T-cell (primary cell): ENCODE measurements around the gene PLCG2. TPM values are rescaled to one million over a fixed set of nuclear protein-coding genes. Genes with fewer than 3 reads are reported as not detected.
"Not testable (repeated sequence)": the region's sequence is repeated elsewhere in the genome, so short reads cannot be mapped to it uniquely, and the experiment has no call there.

Source experiments
- ATAC-seq, 4 experiments: fragments of 200-7000 bp in 3 of 4; fragments of 150-1000 bp in 1 of 4; cut with Tn5 transposase; replicated peaks in 1 of 4; 1 replicate in 3 of 4; 2 replicates in 1 of 4; pipeline ENCODE4 v1.10.0; 2021; ENCODE audit warnings: moderate library complexity in 3 of 4, mild to moderate bottlenecking in 2 of 4, moderate number of reproducible peaks in 1 of 4
- CTCF ChIA-PET, 2 donors: fragments of 300-600 bp; sonication (Branson Sonifier 250); formaldehyde crosslinking; loops; one replicate each; lab custom pipeline; 2022; ENCODE audit warnings: antibody characterized with exemption in 2 of 2; lab: Charles Lee
- POLR2A ChIA-PET, 2 donors: fragments of 300-600 bp; sonication (Branson Sonifier 250); formaldehyde crosslinking; loops; one replicate each; lab custom pipeline; 2022; ENCODE audit warnings: antibody characterized with exemption in 2 of 2; lab: Charles Lee
- DNase-seq, 35 experiments: peaks; one replicate each; pipeline versions ENCODE4 v3.0.0 to v3.0.0-alpha.2; 2013 to 2023
- H3K27ac ChIP-seq: one replicate; pipeline ENCODE4 v1.5.1; 2013; ENCODE audit warnings: low read length
- H3K27me3 ChIP-seq, 2 experiments: replicated peaks in 1 of 2; 1 replicate in 1 of 2; 2 replicates in 1 of 2; pipeline versions ENCODE4 v1.6.1 to v1.7.0; 2013; ENCODE audit warnings: low read length in 1 of 2, mixed read lengths in 1 of 2; ENCODE audit not compliant: control insufficient read depth in 2 of 2, insufficient read depth in 2 of 2; ENCODE audit errors: extremely low read depth in 1 of 2
- H3K36me3 ChIP-seq, 2 donors: 1 replicate in 1 of 2; 2 replicates in 1 of 2; pipeline versions ENCODE4 v1.6.1 to v1.7.0; 2013; ENCODE audit warnings: low read length in 1 of 2; ENCODE audit not compliant: control insufficient read depth in 2 of 2, insufficient read depth in 1 of 2; ENCODE audit errors: extremely low read depth in 1 of 2
- H3K4me1 ChIP-seq, 2 experiments: 1 replicate in 1 of 2; 2 replicates in 1 of 2; pipeline versions ENCODE4 v1.6.1 to v1.7.0; 2013; ENCODE audit warnings: low read length in 2 of 2, mixed read lengths in 1 of 2; ENCODE audit not compliant: insufficient read depth in 2 of 2, control insufficient read depth in 1 of 2; ENCODE audit errors: extremely low read depth in 1 of 2
- H3K4me3 ChIP-seq, 2 donors: 1 replicate in 1 of 2; 2 replicates in 1 of 2; pipeline versions ENCODE4 v1.5.1 to v1.7.0; 2013; ENCODE audit warnings: mild to moderate bottlenecking in 2 of 2, low read length in 1 of 2, moderate library complexity in 1 of 2; ENCODE audit not compliant: control insufficient read depth in 1 of 2; ENCODE audit errors: extremely low read depth in 1 of 2
- H3K9me3 ChIP-seq: 2 replicates; pipeline ENCODE4 v1.7.0; 2013
- H3K27ac Mint-ChIP-seq, 2 donors: one replicate each; pipeline ENCODE4 v1.8.0; 2020 to 2021; ENCODE audit warnings: mild to moderate bottlenecking in 2 of 2, mixed read lengths in 2 of 2
- H3K27me3 Mint-ChIP-seq, 2 donors: one replicate each; pipeline ENCODE4 v1.8.0; 2021 to 2022; ENCODE audit warnings: mixed read lengths in 2 of 2
- H3K36me3 Mint-ChIP-seq: one replicate; pipeline ENCODE4 v1.8.0; 2021; ENCODE audit warnings: mixed read lengths
- H3K4me1 Mint-ChIP-seq, 3 donors: one replicate each; pipeline ENCODE4 v1.8.0; 2020 to 2022; ENCODE audit warnings: mixed read lengths in 3 of 3, mild to moderate bottlenecking in 1 of 3
- H3K4me3 Mint-ChIP-seq, 3 donors: one replicate each; pipeline ENCODE4 v1.8.0; 2020 to 2022; ENCODE audit warnings: mild to moderate bottlenecking in 3 of 3, mixed read lengths in 3 of 3, moderate library complexity in 3 of 3
- H3K9me3 Mint-ChIP-seq, 3 donors: one replicate each; pipeline ENCODE4 v1.8.0; 2020 to 2022; ENCODE audit warnings: mixed read lengths in 3 of 3
- WGBS: methylation state at CpG from one replicate; pipeline ENCODE4 v1.1.5; 2013; ENCODE audit warnings: missing lambda C conversion rate; ENCODE audit not compliant: insufficient coverage; 5-methylcytosine and 5-hydroxymethylcytosine counted together
- total RNA-seq, 35 experiments: library from RNA in 6 of 35; stranded (reverse) in 6 of 35; fragments of 120-200 nt in 1 of 35; gene quantifications; one replicate each; pipeline versions ENCODE4 v1.2.1 to v1.2.4 and lab custom pipeline; 2013 to 2026

The PLCG2 gene
- total RNA-seq, 5 donors from 2014 or later (not counting 1 experiment from before 2014, with no cell fraction given), result 7.5 to 27.1 (median 12.1) TPM

- WGBS, result no CpG with 5 or more reads among the region's 2 CpGs
- no peak overlapping the region for H3K4me3 Mint-ChIP-seq
- no peaks in the 10 kb centered on the region for H3K9me3 ChIP-seq
- ATAC-seq, result no peak
- H3K27ac Mint-ChIP-seq, result no peak overlapping the region
- H3K36me3 ChIP-seq, result no peaks in the 10 kb centered on the region
- DNase-seq, result no peak
- no peaks in the 10 kb centered on the region for H3K4me1 ChIP-seq
- no peak overlapping the region for H3K27ac ChIP-seq
- no peak overlapping the region for H3K4me3 ChIP-seq
- H3K27me3 ChIP-seq, result no peaks in the 10 kb centered on the region
- H3K36me3 Mint-ChIP-seq, result no peaks in the 10 kb centered on the region
- H3K9me3 Mint-ChIP-seq, result no peaks in the 10 kb centered on the region
- ChIA-PET POLR2A (no interaction called here), CTCF (no interaction called here)
- peaks cover 0 to 6% (median 2%) of the 10 kb centered on the region in 3 donors for H3K4me1 Mint-ChIP-seq
- H3K27me3 Mint-ChIP-seq, result peaks cover 5 to 12% of the 10 kb centered on the region in 2 donors
Observed at GRCh38 chr16:81758376-81758775, 20.7 kb upstream of the PLCG2 start.

DNA sequence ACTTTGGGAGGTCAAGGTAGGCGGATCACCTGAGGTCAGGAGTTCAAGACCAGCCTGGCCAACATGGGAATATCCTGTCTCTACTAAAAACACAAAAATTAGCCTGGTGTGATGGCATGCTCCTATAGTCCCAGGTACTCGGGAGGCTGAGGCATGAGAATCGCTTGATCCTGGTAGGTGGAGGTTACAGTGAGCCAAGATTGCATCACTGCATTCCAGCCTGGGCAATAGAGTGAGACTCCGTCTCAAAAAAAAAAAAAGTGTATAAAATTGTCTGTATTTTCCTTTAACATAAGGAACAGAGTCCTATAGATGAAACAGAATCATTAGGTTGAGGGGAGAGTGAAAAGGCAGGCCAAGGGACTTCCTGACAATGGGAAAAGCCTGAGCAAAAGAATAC is 16.8 kb upstream of the PLCG2 start:
- H3K36me3 Mint-ChIP-seq, POLR2A ChIA-PET, H3K9me3 ChIP-seq, H3K27me3 ChIP-seq, H3K36me3 ChIP-seq, H3K4me3 ChIP-seq, H3K4me3 Mint-ChIP-seq, DNase-seq, H3K9me3 Mint-ChIP-seq, CTCF ChIA-PET, H3K27ac Mint-ChIP-seq, H3K4me1 ChIP-seq, H3K27ac ChIP-seq, H3K4me1 Mint-ChIP-seq, ATAC-seq: not testable (repeated sequence)
- WGBS, result 92% methylated on average over 2 of the region's 4 CpGs
- H3K27me3 Mint-ChIP-seq, result peaks cover 6 to 13% of the 10 kb centered on the region in 2 donors

DNA sequence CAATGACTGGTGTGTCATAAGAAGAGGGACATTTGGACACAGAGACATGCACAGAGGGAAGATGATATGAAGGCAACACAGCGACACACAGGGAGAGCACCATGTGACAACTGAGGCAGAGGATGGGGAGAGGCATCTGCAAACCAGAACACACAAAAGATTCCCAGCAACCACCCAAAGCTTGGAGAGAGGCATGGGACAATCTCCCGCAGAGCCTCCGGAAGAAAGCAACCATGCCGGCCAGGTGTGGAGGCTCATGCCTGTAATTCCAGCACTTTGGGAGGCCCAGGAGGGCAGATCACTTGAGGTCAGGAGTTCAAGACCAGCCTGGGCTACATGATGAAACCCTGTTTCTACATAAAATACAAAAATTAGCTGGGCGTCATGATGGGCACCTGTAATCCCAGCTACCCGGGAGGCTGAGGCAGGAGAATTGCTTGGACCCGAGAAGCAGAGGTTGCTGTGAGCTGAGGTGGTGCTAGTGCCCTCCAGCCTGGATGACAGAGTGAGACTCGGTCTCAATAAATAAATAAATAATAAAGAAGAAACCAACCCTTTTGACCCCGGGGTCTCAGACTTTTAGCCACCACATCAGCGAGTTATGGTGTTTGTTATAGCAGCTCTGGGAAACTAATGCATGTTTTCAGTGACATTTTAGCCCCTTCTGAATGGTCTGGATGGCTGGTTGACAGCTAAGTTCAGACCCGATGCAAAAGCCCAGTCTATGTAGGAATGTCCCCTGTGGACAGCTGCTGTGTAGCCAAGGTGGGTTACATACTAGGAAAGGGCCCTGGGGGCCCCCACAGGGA is 13.8 kb upstream of the PLCG2 start:
- Mint-ChIP-seq H3K36me3 (no peaks in the 10 kb centered on the region), H3K27ac (no peak overlapping the region), H3K9me3 (no peaks in the 10 kb centered on the region), H3K4me3 (no peak overlapping the region), H3K4me1 (no peaks in the 10 kb centered on the region), H3K27me3 (peaks cover 5 to 9% of the 10 kb centered on the region in 2 donors)
- no peak overlapping the region for H3K27ac ChIP-seq
- H3K36me3 ChIP-seq, result no peaks in the 10 kb centered on the region
- no peak overlapping the region for H3K4me3 ChIP-seq
- H3K27me3 ChIP-seq, result no peaks in the 10 kb centered on the region
- ATAC-seq, result no peak
- H3K4me1 ChIP-seq, result peaks cover 0 to 7% of the 10 kb centered on the region in 2 experiments
- no peaks in the 10 kb centered on the region for H3K9me3 ChIP-seq
- no peak for DNase-seq
- ChIA-PET POLR2A (no interaction called here), CTCF (interaction anchor here in 1 of 2 donors (0.6 kb wide), 1 partner anchor 783 kb away, joined by 4 read pairs; no protein-coding TSS in a partner anchor)
- WGBS, result 93% methylated on average over 4 of the region's 11 CpGs

DNA sequence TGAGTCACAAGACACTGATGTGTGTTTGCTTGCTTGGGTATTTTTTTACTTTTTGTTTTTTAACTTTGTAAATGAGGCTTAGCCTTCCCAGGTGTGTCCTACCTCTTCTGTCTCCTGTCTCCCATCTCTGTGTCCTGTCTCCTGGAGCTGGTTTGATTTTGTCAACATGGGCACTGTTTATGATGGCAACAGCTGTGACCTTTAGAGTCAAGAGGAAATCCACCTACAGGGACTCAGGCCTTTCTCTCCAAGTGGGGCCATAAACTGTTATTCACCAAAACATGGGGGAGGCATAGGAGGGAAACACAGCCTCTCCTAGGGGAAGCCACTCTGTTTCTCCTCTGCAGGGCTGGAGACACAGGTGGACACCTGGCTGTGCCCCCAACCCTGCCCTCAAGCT is 13.1 kb upstream of the PLCG2 start:
- Histone ChIP-seq H3K27ac (no peak overlapping the region), H3K9me3 (no peaks in the 10 kb centered on the region), H3K27me3 (no peaks in the 10 kb centered on the region), H3K4me1 (peaks cover 0 to 12% of the 10 kb centered on the region in 2 experiments), H3K4me3 (no peak overlapping the region), H3K36me3 (no peaks in the 10 kb centered on the region)
- DNase-seq, result no peak
- POLR2A ChIA-PET, result no interaction called here
- peaks cover 5 to 9% of the 10 kb centered on the region in 2 donors for H3K27me3 Mint-ChIP-seq
- no peaks in the 10 kb centered on the region for H3K36me3 Mint-ChIP-seq
- no peak for ATAC-seq
- peaks cover 0 to under 1% (median 0%) of the 10 kb centered on the region in 3 donors for H3K4me1 Mint-ChIP-seq
- CTCF ChIA-PET, result no interaction called here
- no peaks in the 10 kb centered on the region for H3K9me3 Mint-ChIP-seq
- no peak overlapping the region for H3K27ac Mint-ChIP-seq
- no peak overlapping the region for H3K4me3 Mint-ChIP-seq

DNA sequence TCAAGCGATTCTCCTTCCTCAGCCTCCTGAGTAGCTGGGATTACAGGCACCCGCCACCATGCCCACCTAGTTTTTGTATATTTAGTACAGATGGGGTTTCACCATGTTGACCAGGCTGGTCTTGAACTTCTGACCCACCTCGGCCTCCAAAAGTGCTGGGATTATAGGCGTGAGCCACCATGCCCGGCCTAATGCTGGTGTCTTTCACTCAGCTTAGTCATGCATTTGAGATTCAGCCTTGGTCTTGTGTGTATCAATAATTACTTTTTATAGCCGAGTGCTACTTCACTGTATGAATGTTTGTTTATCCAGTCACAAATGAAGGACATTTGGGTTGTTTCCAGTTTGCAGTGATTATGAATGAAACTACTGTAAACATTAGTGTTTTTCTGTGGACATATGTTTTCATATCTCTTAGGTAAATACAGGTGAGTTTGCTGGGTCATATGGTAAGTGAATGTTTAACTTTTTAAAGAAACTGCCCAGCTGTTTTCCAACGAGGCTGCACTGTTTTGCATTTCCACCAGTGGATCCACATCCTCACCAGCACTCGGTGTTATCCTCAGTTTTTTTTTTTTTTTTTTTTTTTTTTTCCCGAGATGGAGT is 11.0 kb upstream of the PLCG2 start:
- Mint-ChIP-seq H3K36me3 (no peaks in the 10 kb centered on the region), H3K4me3 (no peak overlapping the region), H3K27me3 (peaks cover 5 to 7% of the 10 kb centered on the region in 2 donors), H3K27ac (no peak overlapping the region), H3K9me3 (no peaks in the 10 kb centered on the region), H3K4me1 (peaks cover 0 to 2% (median 0%) of the 10 kb centered on the region in 3 donors)
- H3K36me3 ChIP-seq, result no peaks in the 10 kb centered on the region
- no peaks in the 10 kb centered on the region for H3K9me3 ChIP-seq
- no peak overlapping the region for H3K4me3 ChIP-seq
- ATAC-seq (no peak), DNase-seq (no peak)
- H3K27ac ChIP-seq, result no peak overlapping the region
- ChIA-PET CTCF (no interaction called here), POLR2A (no interaction called here)
- H3K4me1 ChIP-seq, result peaks cover 0 to 19% of the 10 kb centered on the region in 2 experiments
- peaks cover 0 to 2% of the 10 kb centered on the region in 2 experiments for H3K27me3 ChIP-seq
- WGBS, result 92% methylated on average over 2 of the region's 9 CpGs

DNA sequence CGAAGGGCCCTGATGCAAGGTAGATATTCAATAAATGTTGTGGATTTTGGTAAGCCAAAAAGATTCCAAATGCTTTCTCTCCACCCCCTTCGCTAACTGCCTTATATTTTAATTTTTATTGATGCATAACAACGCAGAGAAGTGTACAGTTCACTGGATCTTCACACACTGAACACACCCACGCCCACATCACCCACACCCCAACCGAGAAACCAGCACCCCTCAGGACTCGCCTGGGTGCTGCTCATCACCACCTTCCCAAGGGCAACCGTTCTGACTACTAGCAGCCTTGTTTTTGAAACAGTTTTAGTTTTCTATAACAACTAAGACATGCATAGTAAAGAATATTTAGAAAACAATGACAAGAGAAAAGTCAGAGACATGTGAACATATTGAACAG is 9.1 kb upstream of the PLCG2 start:
- Histone ChIP-seq H3K36me3 (no peaks in the 10 kb centered on the region), H3K27me3 (peaks cover 0 to 2% of the 10 kb centered on the region in 2 experiments), H3K27ac (no peak overlapping the region), H3K9me3 (no peaks in the 10 kb centered on the region), H3K4me1 (peaks cover 0 to 19% of the 10 kb centered on the region in 2 experiments), H3K4me3 (no peak overlapping the region)
- Mint-ChIP-seq H3K36me3 (no peaks in the 10 kb centered on the region), H3K4me1 (peaks cover 0 to 2% (median 0%) of the 10 kb centered on the region in 3 donors), H3K4me3 (no peak overlapping the region), H3K27me3 (peaks cover 5% of the 10 kb centered on the region in 2 donors), H3K9me3 (no peaks in the 10 kb centered on the region), H3K27ac (no peak overlapping the region)
- whole genome bisulfite sequencing, result 76% methylated on average over 4 of the region's 7 CpGs
- DNase-seq, result peak in 1 of 35 experiments; percentile 27
- CTCF ChIA-PET, result no interaction called here
- POLR2A ChIA-PET, result interaction anchor here in 1 of 2 donors (0.6 kb wide), 1 partner anchor 1825 kb away, joined by 4 read pairs; no protein-coding TSS in a partner anchor
- no peak for ATAC-seq
